Erythroblast (primary cell): ENCODE results near the gene RIPK3.
A peak's percentile ranks its signal among the peaks of the same experiment; 100 is the strongest.
"Not testable (repeated sequence)": the region's sequence is repeated elsewhere in the genome, so short reads cannot be mapped to it uniquely, and the experiment has no call there.

Experiments used
- DNase-seq, 2 experiments: peaks; one replicate each; lab custom pipeline; 2025; lab: John Stamatoyannopoulos, UW
- GATA1 ChIP-seq: IDR thresholded peaks from 2 replicates; pipeline ENCODE4 v1.6.1; 2011; ENCODE audit warnings: low read depth, mild to moderate bottlenecking, control low read depth, low read length, moderate library complexity
- POLR2A ChIP-seq: IDR thresholded peaks from 2 replicates; pipeline ENCODE4 v1.6.1; 2011; ENCODE audit warnings: mild to moderate bottlenecking, low read length

Gene RIPK3

GRCh38 chr14:24366413-24366720 is 26.6 kb upstream of the RIPK3 start:
- TF ChIP-seq POLR2A (no peak), GATA1 (no peak)
- DNase-seq: no peak

- DNase-seq: peak; percentile 89
- no peak for TF ChIP-seq POLR2A
- TF ChIP-seq GATA1: no peak
Measured at GRCh38 chr14:24365600-24366412, 26.0 kb upstream of the RIPK3 start.

- TF ChIP-seq POLR2A (no peak), GATA1 (no peak)
- DNase-seq: no peak
Measured at GRCh38 chr14:24364841-24365240, 25.1 kb upstream of the RIPK3 start.

GRCh38 chr14:24363401-24363800 is 23.6 kb upstream of the RIPK3 start:
- TF ChIP-seq POLR2A: no peak
- TF ChIP-seq GATA1: no peak
- no peak for DNase-seq

GRCh38 chr14:24362241-24362960 is 22.6 kb upstream of the RIPK3 start:
- TF ChIP-seq POLR2A (no peak), GATA1 (no peak)
- DNase-seq: no peak

- no peak for TF ChIP-seq GATA1
- no peak for TF ChIP-seq POLR2A
- no peak for DNase-seq
Measured at GRCh38 chr14:24361326-24361725, 21.5 kb upstream of the RIPK3 start.

- DNase-seq: no peak
- no peak for TF ChIP-seq POLR2A
Measured at GRCh38 chr14:24360281-24360680, 20.5 kb upstream of the RIPK3 start.

GRCh38 chr14:24356208-24356607 is 16.4 kb upstream of the RIPK3 start:
- DNase-seq: no peak
- no peak for TF ChIP-seq GATA1
- no peak for TF ChIP-seq POLR2A

GRCh38 chr14:24355009-24355408 is 15.2 kb upstream of the RIPK3 start:
- no peak for TF ChIP-seq GATA1
- no peak for TF ChIP-seq POLR2A
- no peak for DNase-seq

GRCh38 chr14:24354482-24354825 is 14.7 kb upstream of the RIPK3 start:
- DNase-seq: not testable (repeated sequence)

GRCh38 chr14:24353559-24354481 is 14.0 kb upstream of the RIPK3 start:
- DNase-seq: no peak
- TF ChIP-seq POLR2A (no peak), GATA1 (no peak)

- TF ChIP-seq POLR2A (no peak), GATA1 (no peak)
- peak in 1 of 2 experiments; percentile 48 for DNase-seq
Measured at GRCh38 chr14:24351517-24351916, 11.7 kb upstream of the RIPK3 start.

GRCh38 chr14:24349742-24350141 is 10.0 kb upstream of the RIPK3 start:
- no peak for TF ChIP-seq GATA1
- no peak for TF ChIP-seq POLR2A
- no peak for DNase-seq

- DNase-seq: no peak
Measured at GRCh38 chr14:24348186-24348585, 8.4 kb upstream of the RIPK3 start.

More at GRCh38 chr14:24348186-24348585, 8.4 kb upstream of the RIPK3 start:
- TF ChIP-seq POLR2A: no peak
- no peak for TF ChIP-seq GATA1
